Measurements from ENCODE around the gene NPPB.

The NPPB gene

GRCh38 chr1:11862890-11863289 is 4.1 kb upstream of the NPPB start:
- Histone ChIP-seq H3K27ac (replicated peaks) (no peak overlapping the region), H3K27me3 (ENCODE audit: insufficient read depth, poor library complexity, severe bottlenecking) (peaks cover 16% of the 10 kb centered on the region), H3K4me3 (replicated peaks; ENCODE audit: insufficient read depth, low read length) (no peak overlapping the region)
- DNase-seq (ENCODE audit: low read depth in 1 of 2, low spot score in 1 of 2), result no peak
- TF ChIP-seq POLR2AphosphoS5 (IDR thresholded peaks at IDR 0.05; ENCODE audit: low read depth) (no peak), SPI1 (IDR thresholded peaks at IDR 0.05; ENCODE audit: borderline replicate concordance, low read depth) (no peak), REST (IDR thresholded peaks at IDR 0.05; ENCODE audit: insufficient replicate concordance, low read depth) (no peak), GABPA (IDR thresholded peaks at IDR 0.05; ENCODE audit: low read depth) (no peak), CTCF (IDR thresholded peaks at IDR 0.05; ENCODE audit: insufficient read depth, low read length) (no peak)

- no peak overlapping the region for H3K27ac ChIP-seq (replicated peaks)
- H3K4me3 ChIP-seq (replicated peaks; ENCODE audit: insufficient read depth, low read length), result no peak overlapping the region
- DNase-seq (ENCODE audit: low read depth in 1 of 2, low spot score in 1 of 2), result no peak
- H3K27me3 ChIP-seq (ENCODE audit: insufficient read depth, poor library complexity, severe bottlenecking), result peaks cover 18% of the 10 kb centered on the region
- TF ChIP-seq SPI1 (IDR thresholded peaks at IDR 0.05; ENCODE audit: borderline replicate concordance, low read depth), result peak; percentile 36; the same call in 1 of the 2 replicates
- no peak for TF ChIP-seq CTCF (IDR thresholded peaks at IDR 0.05; ENCODE audit: insufficient read depth, low read length)
These were observed 1.8 kb upstream of the NPPB start for GRCh38 chr1:11860587-11860986.

- H3K4me3 ChIP-seq (replicated peaks; ENCODE audit: insufficient read depth, low read length), result no peak overlapping the region
- no peak for DNase-seq (ENCODE audit: low read depth in 1 of 2, low spot score in 1 of 2)
- no peak overlapping the region for H3K27ac ChIP-seq (replicated peaks)
- TF ChIP-seq GABPA (IDR thresholded peaks at IDR 0.05; ENCODE audit: low read depth) (no peak), POLR2AphosphoS5 (IDR thresholded peaks at IDR 0.05; ENCODE audit: low read depth) (no peak), CTCF (IDR thresholded peaks at IDR 0.05; ENCODE audit: insufficient read depth, low read length) (no peak), SPI1 (IDR thresholded peaks at IDR 0.05; ENCODE audit: borderline replicate concordance, low read depth) (no peak)
- H3K27me3 ChIP-seq (ENCODE audit: insufficient read depth, poor library complexity, severe bottlenecking), result peaks cover 18% of the 10 kb centered on the region
These were observed 1.3 kb upstream of the NPPB start for GRCh38 chr1:11860083-11860482.

- peak; percentile 52 to 53 for DNase-seq (ENCODE audit: low read depth in 1 of 2, low spot score in 1 of 2)
- TF ChIP-seq REST (IDR thresholded peaks at IDR 0.05; ENCODE audit: insufficient replicate concordance, low read depth), result peak; percentile 100
- no peak for TF ChIP-seq GABPA (IDR thresholded peaks at IDR 0.05; ENCODE audit: low read depth)
- Histone ChIP-seq H3K27ac (replicated peaks) (no peak overlapping the region), H3K4me3 (replicated peaks; ENCODE audit: insufficient read depth, low read length) (no peak overlapping the region), H3K27me3 (ENCODE audit: insufficient read depth, poor library complexity, severe bottlenecking) (peaks cover 18% of the 10 kb centered on the region)
These were observed 475 bp upstream of the NPPB start for GRCh38 chr1:11858968-11859871.
